CD14-positive monocyte (primary cell): ENCODE measurements around the gene LRP1. TPM values are rescaled to one million over a fixed set of nuclear protein-coding genes. Genes with fewer than 3 reads are reported as not detected.

Experiments
- DNase-seq, 3 donors: peaks; one replicate each; pipeline ENCODE4 v3.0.0-alpha.2; 2011 to 2022
- H2AFZ ChIP-seq: 2 replicates; pipeline ENCODE4 v1.6.0; 2012; ENCODE audit warnings: mild to moderate bottlenecking, low read depth, low read length, inconsistent platforms; ENCODE audit not compliant: insufficient read depth, poor library complexity, severe bottlenecking
- H3K27ac ChIP-seq, 2 donors: 1 replicate in 1 of 2; 2 replicates in 1 of 2; pipeline ENCODE4 v1.5.1; 2012 to 2013; ENCODE audit warnings: low read length in 2 of 2, control low read depth in 1 of 2, inconsistent platforms in 1 of 2, low read depth in 1 of 2, mild to moderate bottlenecking in 1 of 2
- H3K27me3 ChIP-seq, 2 donors: one replicate each; pipeline versions ENCODE4 v1.6.0 to v1.6.1; 2011 to 2013; ENCODE audit warnings: low read length in 2 of 2; ENCODE audit not compliant: control insufficient read depth in 2 of 2, insufficient read depth in 2 of 2
- H3K36me3 ChIP-seq, 2 donors: replicated peaks in 1 of 2; 1 replicate in 1 of 2; 2 replicates in 1 of 2; pipeline versions ENCODE4 v1.5.1 to v1.6.1; 2012 to 2013; ENCODE audit warnings: low read length in 2 of 2, control low read depth in 1 of 2, inconsistent platforms in 1 of 2, mild to moderate bottlenecking in 1 of 2; ENCODE audit not compliant: insufficient read depth in 2 of 2, control insufficient read depth in 1 of 2
- H3K4me1 ChIP-seq, 2 donors: 1 replicate in 1 of 2; 2 replicates in 1 of 2; pipeline versions ENCODE4 v1.5.1 to v1.6.1; 2012 to 2013; ENCODE audit warnings: low read length in 2 of 2, control low read depth in 1 of 2, inconsistent platforms in 1 of 2, mild to moderate bottlenecking in 1 of 2, moderate library complexity in 1 of 2; ENCODE audit not compliant: insufficient read depth in 2 of 2, control insufficient read depth in 1 of 2
- H3K4me2 ChIP-seq: replicated peaks from 2 replicates; pipeline ENCODE3; 2012; ENCODE audit warnings: low read length, moderate library complexity, mild to moderate bottlenecking; ENCODE audit not compliant: poor library complexity, severe bottlenecking; ENCODE audit errors: extremely low read depth
- H3K4me3 ChIP-seq, 3 experiments: fragments of 200-600 bp in 1 of 3; sonication (generic) in 1 of 3; replicated peaks in 1 of 3; 1 replicate in 2 of 3; 2 replicates in 1 of 3; pipeline ENCODE4 v1.5.1; 2011 to 2013; ENCODE audit warnings: low read length in 3 of 3, mild to moderate bottlenecking in 3 of 3, control low read depth in 2 of 3, low read depth in 2 of 3, inconsistent platforms in 1 of 3, moderate library complexity in 1 of 3
- H3K79me2 ChIP-seq: 2 replicates; pipeline ENCODE4 v1.6.0; 2012; ENCODE audit warnings: mild to moderate bottlenecking, control low read depth, inconsistent platforms, low read length, moderate library complexity; ENCODE audit not compliant: insufficient read depth
- H3K9ac ChIP-seq: 2 replicates; pipeline ENCODE4 v1.6.0; 2017; ENCODE audit warnings: low read length, mild to moderate bottlenecking; ENCODE audit not compliant: insufficient read depth, poor library complexity, severe bottlenecking
- H3K9me3 ChIP-seq, 2 donors: replicated peaks in 1 of 2; 1 replicate in 1 of 2; 2 replicates in 1 of 2; pipeline versions ENCODE4 v1.5.1 to v1.6.1; 2012 to 2013; ENCODE audit warnings: low read length in 2 of 2, control low read depth in 1 of 2; ENCODE audit not compliant: control insufficient read depth in 1 of 2, insufficient read depth in 1 of 2
- H4K20me1 ChIP-seq: 2 replicates; pipeline ENCODE4 v1.6.0; 2012; ENCODE audit warnings: mild to moderate bottlenecking, low read length, control low read depth, moderate library complexity; ENCODE audit not compliant: insufficient read depth
- H3K27ac Mint-ChIP-seq, 7 donors: one replicate each; pipeline ENCODE4 v1.8.0; 2020; ENCODE audit warnings: mild to moderate bottlenecking in 7 of 7, mixed read lengths in 7 of 7, moderate library complexity in 6 of 7, inconsistent platforms in 2 of 7
- H3K27me3 Mint-ChIP-seq, 3 donors: one replicate each; pipeline ENCODE4 v1.8.0; 2021 to 2022; ENCODE audit warnings: low read depth in 3 of 3, mild to moderate bottlenecking in 3 of 3, mixed read lengths in 3 of 3, moderate library complexity in 3 of 3, inconsistent platforms in 1 of 3
- H3K36me3 Mint-ChIP-seq, 2 donors: one replicate each; pipeline ENCODE4 v1.8.0; 2020; ENCODE audit warnings: mixed read lengths in 2 of 2, inconsistent platforms in 1 of 2, mild to moderate bottlenecking in 1 of 2
- H3K4me1 Mint-ChIP-seq: one replicate; pipeline ENCODE4 v1.8.0; 2020; ENCODE audit warnings: mild to moderate bottlenecking, mixed read lengths
- H3K4me3 Mint-ChIP-seq, 2 donors: one replicate each; pipeline ENCODE4 v1.8.0; 2020; ENCODE audit warnings: mild to moderate bottlenecking in 2 of 2, mixed read lengths in 2 of 2, moderate library complexity in 1 of 2
- H3K9me3 Mint-ChIP-seq, 7 donors: one replicate each; pipeline ENCODE4 v1.8.0; 2020 to 2022; ENCODE audit warnings: mixed read lengths in 7 of 7, mild to moderate bottlenecking in 6 of 7, moderate library complexity in 6 of 7, inconsistent platforms in 2 of 7
- CTCF ChIP-seq: fragments of 200-600 bp; IDR thresholded peaks from one replicate; pipeline ENCODE4 v1.8.0; 2022; ENCODE audit warnings: antibody characterized with exemption, mild to moderate bottlenecking
- WGBS: methylation state at CpG from one replicate; pipeline ENCODE4 v1.1.5; 2013; ENCODE audit warnings: missing lambda C conversion rate; ENCODE audit not compliant: insufficient coverage; 5-methylcytosine and 5-hydroxymethylcytosine counted together
- intact Hi-C, 2 donors: fragments of 100-400 bp; cut with micrococcal nuclease; formaldehyde crosslinking; loops; one replicate each; pipeline versions ENCODE4 v1.15.0 to v1.15.1; 2023
- polyA plus RNA-seq, 3 donors: library from polyadenylated mRNA; depleted of rRNA in 1 of 3; unstranded in 2 of 3; stranded (reverse) in 1 of 3; fragments of 300-500 nt in 2 of 3; fragments of >200 nt in 1 of 3; fragmentation: Illumina TruSeq in 2 of 3; gene quantifications; 1 replicate in 2 of 3; 2 replicates in 1 of 3; pipeline ENCODE4 v1.2.3, GENCODE V29; 2012 to 2021

The LRP1 gene
- polyA plus RNA-seq, 3 donors, result 5.5 to 246 (median 10.5) TPM

- TF ChIP-seq CTCF, result no peak
- intact Hi-C loops, result no loop called here
- Mint-ChIP-seq H3K27ac (peak overlapping the region in 1 of 7 donors; percentile 44), H3K9me3 (peaks cover 0 to 27% (median 14%) of the 10 kb centered on the region in 7 donors), H3K27me3 (peaks cover 52 to 64% (median 53%) of the 10 kb centered on the region in 3 donors), H3K4me3 (peak overlapping the region in 1 of 2 donors; percentile 87), H3K36me3 (peaks cover 52 to 54% of the 10 kb centered on the region in 2 donors), H3K4me1 (peaks cover 56% of the 10 kb centered on the region)
- no peak for DNase-seq
- H3K27me3 ChIP-seq, result peaks cover 43 to 57% of the 10 kb centered on the region in 2 donors
- H3K9ac ChIP-seq, result no peak overlapping the region
- peaks cover 0 to 30% of the 10 kb centered on the region in 2 donors for H3K9me3 ChIP-seq
- H3K36me3 ChIP-seq, result peaks cover 32 to 39% of the 10 kb centered on the region in 2 donors
- H3K4me3 ChIP-seq, result no peak overlapping the region
- peaks cover 10% of the 10 kb centered on the region for H3K79me2 ChIP-seq
- H2AFZ ChIP-seq, result no peak overlapping the region
- peaks cover 64% of the 10 kb centered on the region for H4K20me1 ChIP-seq
- 56% methylated on average over 4 of the region's 8 CpGs for WGBS
- no peak overlapping the region for H3K27ac ChIP-seq
- no peak overlapping the region for H3K4me2 ChIP-seq
- H3K4me1 ChIP-seq, result peaks cover 38 to 55% of the 10 kb centered on the region in 2 donors
These were observed 107.4 kb downstream of the LRP1 start for GRCh38 chr12:57235728-57236131.

- Histone ChIP-seq H3K79me2 (peaks cover 4% of the 10 kb centered on the region), H3K27ac (no peak overlapping the region), H4K20me1 (peaks cover 65% of the 10 kb centered on the region), H2AFZ (no peak overlapping the region), H3K4me1 (peaks cover 42 to 57% of the 10 kb centered on the region in 2 donors), H3K4me2 (no peak overlapping the region), H3K9ac (no peak overlapping the region), H3K36me3 (peaks cover 31 to 35% of the 10 kb centered on the region in 2 donors), H3K9me3 (peaks cover 0 to 36% of the 10 kb centered on the region in 2 donors), H3K4me3 (no peak overlapping the region), H3K27me3 (peaks cover 49 to 63% of the 10 kb centered on the region in 2 donors)
- Mint-ChIP-seq H3K27ac (peak overlapping the region in 1 of 7 donors; percentile 74), H3K4me1 (peaks cover 57% of the 10 kb centered on the region), H3K27me3 (peaks cover 58 to 69% (median 60%) of the 10 kb centered on the region in 3 donors), H3K9me3 (peaks cover 0 to 33% (median 15%) of the 10 kb centered on the region in 7 donors), H3K36me3 (peaks cover 49 to 54% of the 10 kb centered on the region in 2 donors), H3K4me3 (peak overlapping the region in 1 of 2 donors; percentile 87)
- no peak for TF ChIP-seq CTCF
- 3% methylated on average over 25 of the region's 40 CpGs for WGBS
- no peak for DNase-seq
- intact Hi-C loops, result no loop called here
These were observed 108.1 kb downstream of the LRP1 start for GRCh38 chr12:57236201-57236924.
